Natural killer cell (primary cell): ENCODE results near the gene MGAT1. TPM values are rescaled to one million over a fixed set of nuclear protein-coding genes. Genes with fewer than 3 reads are reported as not detected.

Source experiments
- ATAC-seq, 3 donors: fragments of 150-1000 bp in 2 of 3; fragments of 200-7000 bp in 1 of 3; cut with Tn5 transposase; 1 replicate in 1 of 3; 2 replicates in 2 of 3; pipeline ENCODE4 v1.10.0; 2021; ENCODE audit warnings: mild to moderate bottlenecking in 2 of 3, moderate library complexity in 2 of 3
- DNase-seq, 2 donors: peaks; one replicate each; pipeline versions ENCODE4 v3.0.0 to v3.0.0-alpha.2; 2013 to 2021; ENCODE audit warnings: mixed read lengths in 1 of 2
- H3K27ac ChIP-seq: one replicate; pipeline ENCODE4 v1.5.1; 2013; ENCODE audit warnings: mild to moderate bottlenecking, low read length
- H3K27me3 ChIP-seq: one replicate; pipeline ENCODE4 v1.6.1; 2013; ENCODE audit warnings: low read length; ENCODE audit not compliant: control insufficient read depth, insufficient read depth
- H3K36me3 ChIP-seq: one replicate; pipeline ENCODE4 v1.6.1; 2013; ENCODE audit warnings: low read length; ENCODE audit not compliant: control insufficient read depth, insufficient read depth
- H3K4me1 ChIP-seq: one replicate; pipeline ENCODE4 v1.6.1; 2013; ENCODE audit warnings: low read length; ENCODE audit not compliant: control insufficient read depth, insufficient read depth
- H3K4me3 ChIP-seq: one replicate; pipeline ENCODE4 v1.5.1; 2013; ENCODE audit warnings: low read length
- H3K9me3 ChIP-seq: one replicate; pipeline ENCODE4 v1.6.1; 2013; ENCODE audit warnings: low read length; ENCODE audit not compliant: control insufficient read depth, insufficient read depth
- H3K27ac Mint-ChIP-seq, 2 donors: one replicate each; pipeline ENCODE4 v1.8.0; 2022; ENCODE audit warnings: mild to moderate bottlenecking in 2 of 2, mixed read lengths in 2 of 2, moderate library complexity in 1 of 2
- H3K27me3 Mint-ChIP-seq, 2 donors: one replicate each; pipeline ENCODE4 v1.8.0; 2022; ENCODE audit warnings: low read depth in 2 of 2, mixed read lengths in 2 of 2
- H3K36me3 Mint-ChIP-seq: one replicate; pipeline ENCODE4 v1.8.0; 2022; ENCODE audit warnings: mixed read lengths
- H3K4me1 Mint-ChIP-seq, 2 donors: one replicate each; pipeline ENCODE4 v1.8.0; 2022; ENCODE audit warnings: mixed read lengths in 2 of 2
- H3K4me3 Mint-ChIP-seq: one replicate; pipeline ENCODE4 v1.8.0; 2022; ENCODE audit warnings: mild to moderate bottlenecking, moderate library complexity, mixed read lengths
- H3K9me3 Mint-ChIP-seq, 2 donors: one replicate each; pipeline ENCODE4 v1.8.0; 2022; ENCODE audit warnings: mixed read lengths in 2 of 2
- WGBS: methylation state at CpG from one replicate; pipeline ENCODE4 v1.1.7; 2013; ENCODE audit warnings: missing lambda C conversion rate; ENCODE audit not compliant: insufficient coverage; 5-methylcytosine and 5-hydroxymethylcytosine counted together
- intact Hi-C: fragments of 100-400 bp; cut with micrococcal nuclease; formaldehyde crosslinking; loops from one replicate; pipeline ENCODE4 v1.14.2; 2022
- total RNA-seq, 4 donors: library from RNA; stranded (reverse); fragments of 120-200 nt in 1 of 4; gene quantifications; one replicate each; pipeline versions ENCODE4 v1.2.3 to v1.2.4, GENCODE V29; 2013 to 2022
- TF ChIP-seq, protein P1 (sequence below): fragments of 200-600 bp; IDR thresholded peaks from one replicate; pipeline ENCODE4 v1.8.0; 2022; ENCODE audit warnings: antibody characterized with exemption

MGAT1 gene
- total RNA-seq, 3 donors from 2014 or later (not counting 1 experiment from before 2014, with no cell fraction given): 105 to 149 (median 130) TPM

- no peak overlapping the region for H3K4me3 ChIP-seq
- Mint-ChIP-seq H3K27me3 (no peaks in the 10 kb centered on the region), H3K9me3 (no peaks in the 10 kb centered on the region), H3K4me3 (no peak overlapping the region), H3K27ac (peak overlapping the region; percentile 69 to 80), H3K36me3 (no peaks in the 10 kb centered on the region), H3K4me1 (peaks cover 20 to 47% of the 10 kb centered on the region in 2 donors)
- peaks cover 30% of the 10 kb centered on the region for H3K36me3 ChIP-seq
- H3K27ac ChIP-seq: peak overlapping the region; percentile 4
- 42% methylated on average over 21 of the region's 21 CpGs for WGBS
- DNase-seq: no peak
- ATAC-seq: no peak
- peaks cover 13% of the 10 kb centered on the region for H3K4me1 ChIP-seq
- intact Hi-C loops: no loop called here
- no peaks in the 10 kb centered on the region for H3K27me3 ChIP-seq
- H3K9me3 ChIP-seq: no peaks in the 10 kb centered on the region
- TF ChIP-seq, protein P1, sequence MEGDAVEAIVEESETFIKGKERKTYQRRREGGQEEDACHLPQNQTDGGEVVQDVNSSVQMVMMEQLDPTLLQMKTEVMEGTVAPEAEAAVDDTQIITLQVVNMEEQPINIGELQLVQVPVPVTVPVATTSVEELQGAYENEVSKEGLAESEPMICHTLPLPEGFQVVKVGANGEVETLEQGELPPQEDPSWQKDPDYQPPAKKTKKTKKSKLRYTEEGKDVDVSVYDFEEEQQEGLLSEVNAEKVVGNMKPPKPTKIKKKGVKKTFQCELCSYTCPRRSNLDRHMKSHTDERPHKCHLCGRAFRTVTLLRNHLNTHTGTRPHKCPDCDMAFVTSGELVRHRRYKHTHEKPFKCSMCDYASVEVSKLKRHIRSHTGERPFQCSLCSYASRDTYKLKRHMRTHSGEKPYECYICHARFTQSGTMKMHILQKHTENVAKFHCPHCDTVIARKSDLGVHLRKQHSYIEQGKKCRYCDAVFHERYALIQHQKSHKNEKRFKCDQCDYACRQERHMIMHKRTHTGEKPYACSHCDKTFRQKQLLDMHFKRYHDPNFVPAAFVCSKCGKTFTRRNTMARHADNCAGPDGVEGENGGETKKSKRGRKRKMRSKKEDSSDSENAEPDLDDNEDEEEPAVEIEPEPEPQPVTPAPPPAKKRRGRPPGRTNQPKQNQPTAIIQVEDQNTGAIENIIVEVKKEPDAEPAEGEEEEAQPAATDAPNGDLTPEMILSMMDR: no peak
These were observed 15.8 kb downstream of the MGAT1 start for GRCh38 chr5:180786531-180787398.

DNA sequence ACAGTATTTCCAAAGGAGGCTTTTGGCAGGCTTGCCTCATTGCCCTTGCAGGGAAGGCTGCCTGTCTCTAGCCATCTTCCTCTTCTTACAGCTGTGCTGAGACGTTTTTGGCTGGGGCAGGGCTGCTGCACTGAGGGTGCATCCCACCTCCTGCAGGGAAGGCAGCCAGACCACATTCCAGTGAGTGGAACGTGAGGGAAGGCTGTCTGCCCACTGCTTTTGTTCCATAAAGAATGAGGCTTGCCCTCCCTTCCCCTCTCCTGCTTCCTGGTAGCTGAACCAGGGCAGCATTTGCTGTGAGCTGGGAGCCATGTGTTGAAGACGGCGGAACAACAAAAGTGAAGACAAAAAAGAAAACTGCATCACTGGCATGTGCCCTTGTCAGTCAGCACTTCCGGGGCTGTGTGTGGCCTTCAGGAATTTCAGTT lies 16.8 kb downstream of the MGAT1 start:
- no peak overlapping the region for H3K4me3 Mint-ChIP-seq
- Histone ChIP-seq H3K27me3 (no peaks in the 10 kb centered on the region), H3K27ac (no peak overlapping the region), H3K9me3 (no peaks in the 10 kb centered on the region), H3K36me3 (peaks cover 20% of the 10 kb centered on the region), H3K4me1 (peaks cover 13% of the 10 kb centered on the region), H3K4me3 (no peak overlapping the region)
- TF ChIP-seq, protein P1: no peak
- no peaks in the 10 kb centered on the region for H3K9me3 Mint-ChIP-seq
- H3K27me3 Mint-ChIP-seq: no peaks in the 10 kb centered on the region
- DNase-seq (no peak), ATAC-seq (no peak)
- 54% methylated on average over 5 of the region's 5 CpGs for WGBS
- peak overlapping the region; percentile 69 to 80 for H3K27ac Mint-ChIP-seq
- intact Hi-C loops: no loop called here
- H3K4me1 Mint-ChIP-seq: peaks cover 19 to 43% of the 10 kb centered on the region in 2 donors
- H3K36me3 Mint-ChIP-seq: no peaks in the 10 kb centered on the region

- peak overlapping the region; percentile 69 to 80 for H3K27ac Mint-ChIP-seq
- H3K4me3 ChIP-seq: no peak overlapping the region
- ATAC-seq (no peak), DNase-seq (no peak)
- intact Hi-C loops: no loop called here
- H3K4me3 Mint-ChIP-seq: no peak overlapping the region
- no peaks in the 10 kb centered on the region for H3K36me3 Mint-ChIP-seq
- 89% methylated on average over 14 of the region's 15 CpGs for WGBS
- peaks cover 13% of the 10 kb centered on the region for H3K4me1 ChIP-seq
- peaks cover 14 to 39% of the 10 kb centered on the region in 2 donors for H3K4me1 Mint-ChIP-seq
- no peaks in the 10 kb centered on the region for H3K27me3 Mint-ChIP-seq
- H3K36me3 ChIP-seq: peaks cover 15% of the 10 kb centered on the region
- H3K9me3 ChIP-seq: no peaks in the 10 kb centered on the region
- TF ChIP-seq, protein P1: no peak
- H3K9me3 Mint-ChIP-seq: no peaks in the 10 kb centered on the region
- no peaks in the 10 kb centered on the region for H3K27me3 ChIP-seq
- no peak overlapping the region for H3K27ac ChIP-seq
These were observed 17.4 kb downstream of the MGAT1 start for GRCh38 chr5:180785121-180785781.
